ENCODE data around the gene FOXL2NB. TPM values are rescaled to one million over a fixed set of nuclear protein-coding genes. Genes with fewer than 3 reads are reported as not detected.
A peak's percentile ranks its signal among the peaks of the same experiment; 100 is the strongest.

FOXL2NB gene
- total and polyA plus RNA-seq, 10 of the 15 experiments (the other 5 are each of a cell fraction or from before 2014, with no cell fraction given), result not detected

GRCh38 chr3:138923531-138923994 is 23.5 kb upstream of the FOXL2NB start (continued):
- no peak for TF ChIP-seq CUX1 (IDR thresholded peaks at IDR 0.05; ENCODE audit: insufficient replicate concordance, low read depth, low read length)
- peak; percentile 90 for TF ChIP-seq SMC3 (IDR thresholded peaks at IDR 0.05; ENCODE audit: borderline replicate concordance, low read length)
- TF ChIP-seq BHLHE40 (IDR thresholded peaks at IDR 0.05; ENCODE audit: borderline replicate concordance in 1 of 2, low read depth in 2 of 2, low read length in 1 of 2), result peak in 1 of 2 experiments; percentile 20; a peak in 1 of 4 replicates
- TF ChIP-seq BACH1 (IDR thresholded peaks at IDR 0.05; ENCODE audit: borderline replicate concordance), result no peak
- no peak for TF ChIP-seq TCF12 (IDR thresholded peaks at IDR 0.05; ENCODE audit: low read depth, low read length)
- no peak for TF ChIP-seq TAF1 (IDR thresholded peaks at IDR 0.05; ENCODE audit: borderline replicate concordance, low read depth, low read length)
- TF ChIP-seq PRDM15 (CRISPR knock-in tag; IDR thresholded peaks at IDR 0.05), result no peak
- no peak for TF ChIP-seq SRF (IDR thresholded peaks at IDR 0.05; ENCODE audit: low read depth in 2 of 2, low read length in 2 of 2)
- no peak for TF ChIP-seq CBX3 (IDR thresholded peaks at IDR 0.05; ENCODE audit: borderline replicate concordance, low read depth)
- TF ChIP-seq MYC (IDR thresholded peaks at IDR 0.05; ENCODE audit: insufficient read depth, insufficient read length, insufficient replicate concordance, low read length, severe bottlenecking), result no peak
- no peak for TF ChIP-seq ZBTB33 (IDR thresholded peaks at IDR 0.05)
- TF ChIP-seq ASH2L (IDR thresholded peaks at IDR 0.05; ENCODE audit: borderline replicate concordance, low read depth), result no peak
- TF ChIP-seq CHD4 (IDR thresholded peaks at IDR 0.05), result no peak
